GM18502 (cell line): ENCODE results near the gene PRPF39.

Experiments
- ATAC-seq: cut with Tn5 transposase; IDR thresholded peaks from one replicate; pipeline ENCODE4 v1.9.1; 2021; ENCODE audit warnings: mild to moderate bottlenecking; ENCODE audit not compliant: unreplicated experiment, poor library complexity

PRPF39 gene, protein sequence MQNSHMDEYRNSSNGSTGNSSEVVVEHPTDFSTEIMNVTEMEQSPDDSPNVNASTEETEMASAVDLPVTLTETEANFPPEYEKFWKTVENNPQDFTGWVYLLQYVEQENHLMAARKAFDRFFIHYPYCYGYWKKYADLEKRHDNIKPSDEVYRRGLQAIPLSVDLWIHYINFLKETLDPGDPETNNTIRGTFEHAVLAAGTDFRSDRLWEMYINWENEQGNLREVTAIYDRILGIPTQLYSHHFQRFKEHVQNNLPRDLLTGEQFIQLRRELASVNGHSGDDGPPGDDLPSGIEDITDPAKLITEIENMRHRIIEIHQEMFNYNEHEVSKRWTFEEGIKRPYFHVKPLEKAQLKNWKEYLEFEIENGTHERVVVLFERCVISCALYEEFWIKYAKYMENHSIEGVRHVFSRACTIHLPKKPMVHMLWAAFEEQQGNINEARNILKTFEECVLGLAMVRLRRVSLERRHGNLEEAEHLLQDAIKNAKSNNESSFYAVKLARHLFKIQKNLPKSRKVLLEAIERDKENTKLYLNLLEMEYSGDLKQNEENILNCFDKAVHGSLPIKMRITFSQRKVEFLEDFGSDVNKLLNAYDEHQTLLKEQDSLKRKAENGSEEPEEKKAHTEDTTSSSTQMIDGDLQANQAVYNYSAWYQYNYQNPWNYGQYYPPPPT

GRCh38 chr14:45083976-45084722 is at the start of gene PRPF39:
TSS of gene PRPF39 (plus strand) at chr14:45084116. CDS start at chr14:45095240, 11,124 bp downstream.
- peak; percentile 95 for ATAC-seq

- ATAC-seq: no peak
Observed at GRCh38 chr14:45034730-45035129, 49.2 kb upstream of the PRPF39 start.

DNA sequence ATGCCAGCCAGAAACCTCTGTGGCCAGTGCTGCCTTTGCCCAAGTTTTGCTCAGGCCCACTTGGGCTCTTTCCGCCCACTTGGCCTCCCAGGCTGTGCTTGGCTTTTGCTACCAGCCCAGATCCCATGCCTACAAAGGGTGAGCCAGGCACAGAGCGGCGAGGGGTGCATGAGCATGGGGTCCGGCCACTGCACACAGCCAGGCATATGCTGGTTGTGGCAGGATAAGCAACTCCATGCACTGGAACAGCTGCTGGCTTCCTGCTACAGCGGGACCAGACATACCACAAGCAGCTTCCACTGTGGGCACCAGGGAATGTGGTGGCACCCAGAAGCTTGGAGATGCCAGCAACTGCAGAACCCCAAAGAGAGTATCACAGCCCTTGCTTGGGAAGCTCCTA is 45.7 kb upstream of the PRPF39 start:
- no peak for ATAC-seq

DNA sequence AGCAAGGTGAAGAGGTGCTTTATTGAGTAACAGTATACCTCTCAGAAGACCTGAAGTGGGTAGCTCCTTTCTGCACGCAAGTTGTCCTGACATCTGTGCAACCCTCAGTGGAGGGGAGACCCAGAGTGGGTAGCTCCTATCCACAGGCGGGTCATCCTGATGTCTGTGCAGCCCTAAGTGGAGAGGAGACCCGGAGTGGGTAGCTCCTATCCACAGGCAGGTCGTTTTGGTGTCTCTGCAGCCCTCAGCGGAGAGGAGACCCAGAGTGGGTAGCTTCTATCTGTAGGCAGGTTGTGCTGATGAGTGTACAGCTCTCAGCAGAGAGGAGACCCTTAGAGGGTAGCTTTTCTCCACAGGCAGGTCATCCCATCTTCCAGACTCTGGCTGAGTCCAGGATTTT is 45.1 kb upstream of the PRPF39 start:
- no peak for ATAC-seq

DNA sequence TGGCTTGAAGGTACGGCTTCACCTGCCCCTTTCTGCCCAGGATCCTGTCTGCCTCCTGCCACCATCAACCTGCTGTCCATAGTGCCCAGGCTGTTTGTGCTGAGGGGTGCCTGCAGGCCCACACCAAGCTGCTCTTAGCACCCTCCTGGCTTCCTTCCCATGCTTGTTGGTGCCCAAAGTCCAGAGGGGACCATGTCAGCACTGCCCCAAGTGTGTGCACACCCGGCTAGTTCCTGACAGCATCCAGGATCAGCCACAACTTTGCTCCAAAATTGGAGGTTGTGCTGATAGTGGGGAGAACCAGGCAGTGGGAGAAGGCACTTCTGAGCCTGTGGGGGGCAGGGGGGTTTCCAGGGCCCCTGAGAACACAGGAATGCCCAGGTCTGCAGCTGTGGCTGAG is 44.5 kb upstream of the PRPF39 start:
- no peak for ATAC-seq

GRCh38 chr14:45041641-45042040 is 42.3 kb upstream of the PRPF39 start:
- no peak for ATAC-seq

- ATAC-seq: no peak
Observed at GRCh38 chr14:45044638-45045037, 39.3 kb upstream of the PRPF39 start.

DNA sequence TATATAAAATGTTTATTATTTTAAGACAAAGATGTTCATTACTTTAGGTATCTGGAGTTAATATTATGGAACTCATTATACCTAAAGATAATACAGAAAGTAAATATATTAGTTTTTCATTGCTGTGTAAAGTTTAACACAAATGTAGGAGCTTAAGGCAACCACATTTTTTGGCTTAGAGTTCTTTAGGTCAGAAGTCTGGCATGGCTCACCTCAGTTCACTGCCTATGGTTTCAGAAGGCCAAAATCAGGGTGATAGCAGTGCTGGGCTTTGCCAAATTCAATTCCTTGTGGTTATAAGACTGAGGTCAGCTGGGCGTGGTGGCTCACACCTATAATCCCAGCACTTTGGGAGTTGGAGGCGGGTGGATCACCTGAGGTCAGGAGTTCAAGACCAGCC is 35.5 kb upstream of the PRPF39 start:
- ATAC-seq: no peak

- no peak for ATAC-seq
Observed at GRCh38 chr14:45051180-45051579, 32.7 kb upstream of the PRPF39 start.

DNA sequence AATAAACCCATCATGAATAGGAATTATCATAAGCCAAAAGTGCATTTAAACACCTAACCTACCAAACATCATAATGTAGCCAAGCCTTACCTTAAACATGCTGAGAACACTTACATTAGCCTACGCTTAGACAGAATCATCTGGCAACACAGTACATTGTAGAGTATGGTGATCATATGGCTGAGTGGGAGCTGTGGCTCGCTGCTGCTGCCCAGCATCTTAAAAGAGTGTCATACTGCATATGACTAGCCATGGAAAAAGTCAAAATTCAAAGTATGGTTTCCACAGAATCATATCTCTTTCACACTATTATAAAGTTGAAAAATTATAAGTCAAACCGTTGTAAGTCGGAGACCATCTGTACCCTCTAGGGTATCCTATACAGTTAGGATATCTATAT is 32.0 kb upstream of the PRPF39 start:
- no peak for ATAC-seq

DNA sequence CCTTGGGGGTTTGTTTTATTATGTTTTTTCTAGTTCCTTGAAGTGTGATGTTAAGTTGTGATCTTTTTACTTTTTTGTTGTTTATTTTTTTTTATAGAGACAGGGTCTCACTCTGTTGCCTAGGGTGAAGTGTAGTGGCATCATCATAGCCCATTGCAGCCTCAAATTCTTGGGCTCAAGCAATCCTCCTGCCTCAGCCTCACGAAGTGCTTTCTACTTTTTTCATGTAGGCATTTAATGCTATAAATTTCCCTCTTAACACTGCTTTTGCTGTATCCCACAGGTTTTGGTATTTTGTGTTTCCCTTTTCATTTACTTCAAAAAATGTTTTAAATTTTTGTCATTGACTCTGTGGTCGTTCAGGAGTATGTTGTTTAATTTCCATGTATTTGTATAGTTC is 26.6 kb upstream of the PRPF39 start:
- no peak for ATAC-seq

- ATAC-seq: no peak
Observed at GRCh38 chr14:45057881-45058364, 26.0 kb upstream of the PRPF39 start.

- no peak for ATAC-seq
Observed at GRCh38 chr14:45060551-45060950, 23.4 kb upstream of the PRPF39 start.

GRCh38 chr14:45065540-45065939 is 18.4 kb upstream of the PRPF39 start:
- no peak for ATAC-seq

DNA sequence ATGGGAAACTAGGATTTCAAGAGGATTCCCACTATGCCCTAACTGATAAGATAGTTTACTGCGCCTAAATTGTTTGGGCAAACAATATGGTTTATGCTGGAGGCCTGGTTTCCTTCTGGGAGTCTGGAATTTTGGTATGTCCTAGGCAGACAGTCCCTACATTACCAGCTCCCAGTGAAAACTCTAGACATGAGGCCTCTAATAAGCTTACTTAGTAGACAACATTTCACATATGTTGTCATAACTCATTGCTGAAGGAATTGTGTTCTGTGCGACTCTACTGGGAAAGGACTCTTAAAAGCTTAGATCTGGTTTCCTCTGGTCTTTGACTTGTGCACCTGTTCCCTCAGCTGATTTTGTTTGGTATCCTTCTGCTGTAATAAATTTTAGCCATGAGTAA is 18.0 kb upstream of the PRPF39 start:
- ATAC-seq: no peak

GRCh38 chr14:45066667-45067066 is 17.2 kb upstream of the PRPF39 start:
- ATAC-seq: no peak

DNA sequence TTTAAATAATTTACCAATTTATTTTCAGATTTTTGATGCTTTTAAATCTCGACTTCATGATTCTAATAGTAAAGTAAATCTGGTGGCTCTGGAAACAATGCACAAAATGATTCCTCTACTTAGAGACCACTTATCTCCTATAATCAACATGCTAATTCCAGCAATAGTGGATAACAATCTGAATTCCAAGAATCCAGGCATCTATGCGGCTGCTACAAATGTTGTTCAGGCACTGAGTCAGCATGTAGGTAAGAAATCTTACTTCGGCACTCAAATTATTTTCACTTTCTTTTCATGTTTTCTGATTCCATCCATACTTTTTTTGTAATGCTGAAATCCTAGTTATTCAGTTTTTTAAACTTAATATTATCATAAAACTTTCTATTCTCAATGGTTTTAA is 15.5 kb upstream of the PRPF39 start:
- ATAC-seq: no peak

DNA sequence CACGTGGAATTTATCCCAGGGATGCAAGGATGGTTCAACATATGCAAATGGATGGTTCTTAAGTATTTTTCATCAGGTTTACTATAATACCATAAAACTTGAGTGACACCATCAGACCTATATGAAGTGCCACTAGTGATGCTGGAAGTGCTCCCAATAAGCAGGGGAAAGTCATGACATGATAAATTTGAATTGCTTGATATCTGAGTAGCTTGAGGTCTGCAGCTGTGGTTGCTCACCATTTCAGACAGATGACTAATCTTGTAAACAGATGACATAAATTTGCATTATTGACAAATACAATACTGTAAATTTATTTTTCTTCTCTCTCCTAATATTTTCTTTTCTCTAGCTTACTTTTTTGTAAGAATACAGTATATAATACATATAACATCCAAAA is 13.7 kb upstream of the PRPF39 start:
- ATAC-seq: no peak

GRCh38 chr14:45072126-45072525 is 11.8 kb upstream of the PRPF39 start:
- no peak for ATAC-seq

DNA sequence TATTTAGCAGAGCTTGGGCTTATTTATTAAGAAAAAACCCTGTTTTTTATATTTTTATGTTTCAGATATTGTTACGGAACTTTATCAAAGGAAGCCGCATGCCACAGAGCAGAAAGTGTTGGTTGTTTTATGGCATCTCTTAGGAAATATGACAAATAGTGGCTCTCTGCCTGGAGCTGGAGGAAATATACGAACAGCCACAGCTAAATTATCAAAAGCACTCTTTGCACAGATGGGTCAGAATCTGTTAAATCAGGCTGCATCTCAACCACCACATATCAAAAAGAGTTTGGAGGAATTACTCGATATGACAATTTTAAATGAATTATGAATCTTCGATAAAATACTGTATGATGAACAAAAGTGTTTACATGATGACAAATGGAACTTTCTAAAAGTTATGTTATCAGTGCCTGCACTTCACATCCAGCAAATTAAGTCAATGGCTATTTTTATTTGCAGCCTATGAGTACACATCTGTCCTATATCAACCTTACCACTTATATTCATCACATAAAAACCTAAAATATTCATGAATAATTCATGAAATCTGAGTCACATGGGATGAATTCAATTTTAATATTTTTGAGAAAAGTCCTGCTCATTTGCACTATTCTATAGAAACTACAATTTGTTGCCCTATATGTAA is 10.6 kb upstream of the PRPF39 start:
- ATAC-seq: no peak

DNA sequence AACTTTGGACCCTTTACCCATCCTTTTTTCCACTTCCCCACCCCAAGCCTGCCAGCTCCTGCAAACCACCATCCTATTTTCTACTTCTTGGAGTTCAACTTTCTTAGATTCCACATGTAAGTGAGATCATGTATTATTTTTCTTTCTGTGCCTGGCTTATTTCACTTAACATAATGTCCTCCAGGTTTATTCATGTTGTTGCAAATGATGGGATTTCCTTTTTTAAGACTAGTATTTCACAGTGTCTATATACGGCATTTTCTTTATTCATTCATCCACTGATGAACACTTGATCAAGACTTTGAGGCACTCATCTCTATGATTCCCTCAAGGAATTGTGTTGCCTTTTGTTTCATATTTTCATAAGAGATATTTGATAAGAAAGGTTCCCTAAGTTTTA is 5.6 kb upstream of the PRPF39 start:
- ATAC-seq: no peak
